ENCODE data around the gene DAPK2.

- no peak for TF ChIP-seq CTCF (IDR thresholded peaks at IDR 0.05)
- TF ChIP-seq POLR2AphosphoS2 (conservative IDR thresholded peaks at IDR 0.05; ENCODE audit: low read length), result no peak
- no peak for TF ChIP-seq POLR2A (IDR thresholded peaks at IDR 0.05; ENCODE audit: low read length)
- TF ChIP-seq HDAC2 (IDR thresholded peaks at IDR 0.05), result no peak
- TF ChIP-seq JUNB (IDR thresholded peaks at IDR 0.05), result no peak
Measured at GRCh38 chr15:64035525-64035924, 10.8 kb downstream of the DAPK2 start.

Measured in A549 (cell line).